DOHH2 (cell line): ENCODE measurements around the gene LNX2.

Source experiments
- EZH2phosphoT487 ChIP-seq: fragments of 200-600 bp; sonication (generic); IDR thresholded peaks from 2 replicates; pipeline ENCODE4 v1.6.1; 2017; ENCODE audit warnings: borderline replicate concordance, mild to moderate bottlenecking, antibody characterized with exemption, low read length, moderate library complexity, mixed read lengths
- TF ChIP-seq, protein P1 (sequence below): fragments of 200-600 bp; sonication (generic); IDR thresholded peaks from one replicate; pipeline ENCODE4 v1.5.1; 2014; ENCODE audit warnings: antibody characterized with exemption, mild to moderate bottlenecking, low read depth, low read length; ENCODE audit not compliant: poor library complexity, severe bottlenecking

DNA sequence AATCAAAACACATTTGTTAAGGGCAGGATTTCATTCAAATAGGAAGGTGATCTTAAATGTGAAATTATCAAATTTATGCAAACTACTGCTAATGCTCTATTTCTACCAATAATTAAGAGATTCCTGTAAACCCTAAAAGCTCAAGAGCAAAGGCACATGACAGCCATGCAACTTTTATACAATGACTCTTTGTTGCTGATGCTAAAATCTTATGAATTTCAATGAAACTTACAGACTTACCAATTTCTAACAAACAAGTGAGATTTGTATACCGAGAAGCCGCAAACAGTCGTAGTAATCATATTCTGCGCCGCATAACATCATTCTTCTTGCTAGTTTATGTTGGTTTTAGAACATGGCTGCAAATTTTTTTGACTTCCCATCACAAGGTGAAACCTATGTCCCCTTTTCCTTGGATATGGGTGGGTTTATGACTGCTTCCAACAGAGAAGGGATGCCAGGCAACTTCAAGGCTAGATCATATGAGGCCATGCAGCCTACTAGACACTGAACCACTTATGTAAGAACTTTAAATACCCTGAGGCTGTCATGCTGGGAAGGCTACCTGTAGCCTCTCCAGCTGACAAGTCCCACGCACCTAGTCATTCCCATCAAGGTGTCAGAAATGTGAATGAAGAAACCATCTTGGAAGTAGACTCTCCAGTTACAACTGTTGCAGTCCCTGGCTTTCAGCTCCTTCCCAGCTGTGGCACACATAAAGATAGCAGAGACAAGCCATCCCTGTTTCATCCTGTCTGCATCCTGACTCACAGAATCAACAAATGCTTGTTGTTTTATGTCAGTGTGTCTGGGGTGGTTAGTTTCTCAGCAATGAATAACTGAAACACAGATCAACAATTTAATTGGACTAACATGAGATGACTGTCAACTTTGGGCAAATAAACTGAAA, 42.0 kb downstream of the LNX2 start:
- TF ChIP-seq, protein P1, sequence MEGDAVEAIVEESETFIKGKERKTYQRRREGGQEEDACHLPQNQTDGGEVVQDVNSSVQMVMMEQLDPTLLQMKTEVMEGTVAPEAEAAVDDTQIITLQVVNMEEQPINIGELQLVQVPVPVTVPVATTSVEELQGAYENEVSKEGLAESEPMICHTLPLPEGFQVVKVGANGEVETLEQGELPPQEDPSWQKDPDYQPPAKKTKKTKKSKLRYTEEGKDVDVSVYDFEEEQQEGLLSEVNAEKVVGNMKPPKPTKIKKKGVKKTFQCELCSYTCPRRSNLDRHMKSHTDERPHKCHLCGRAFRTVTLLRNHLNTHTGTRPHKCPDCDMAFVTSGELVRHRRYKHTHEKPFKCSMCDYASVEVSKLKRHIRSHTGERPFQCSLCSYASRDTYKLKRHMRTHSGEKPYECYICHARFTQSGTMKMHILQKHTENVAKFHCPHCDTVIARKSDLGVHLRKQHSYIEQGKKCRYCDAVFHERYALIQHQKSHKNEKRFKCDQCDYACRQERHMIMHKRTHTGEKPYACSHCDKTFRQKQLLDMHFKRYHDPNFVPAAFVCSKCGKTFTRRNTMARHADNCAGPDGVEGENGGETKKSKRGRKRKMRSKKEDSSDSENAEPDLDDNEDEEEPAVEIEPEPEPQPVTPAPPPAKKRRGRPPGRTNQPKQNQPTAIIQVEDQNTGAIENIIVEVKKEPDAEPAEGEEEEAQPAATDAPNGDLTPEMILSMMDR, result no peak
- no peak for TF ChIP-seq EZH2phosphoT487
